ENCODE results near the gene DDN. TPM values are rescaled to one million over a fixed set of nuclear protein-coding genes. Genes with fewer than 3 reads are reported as not detected.

The DDN gene
- polyA plus RNA-seq, 1 of the 3 experiments (the other 2 are of a cell fraction): 0.20 TPM

DNA sequence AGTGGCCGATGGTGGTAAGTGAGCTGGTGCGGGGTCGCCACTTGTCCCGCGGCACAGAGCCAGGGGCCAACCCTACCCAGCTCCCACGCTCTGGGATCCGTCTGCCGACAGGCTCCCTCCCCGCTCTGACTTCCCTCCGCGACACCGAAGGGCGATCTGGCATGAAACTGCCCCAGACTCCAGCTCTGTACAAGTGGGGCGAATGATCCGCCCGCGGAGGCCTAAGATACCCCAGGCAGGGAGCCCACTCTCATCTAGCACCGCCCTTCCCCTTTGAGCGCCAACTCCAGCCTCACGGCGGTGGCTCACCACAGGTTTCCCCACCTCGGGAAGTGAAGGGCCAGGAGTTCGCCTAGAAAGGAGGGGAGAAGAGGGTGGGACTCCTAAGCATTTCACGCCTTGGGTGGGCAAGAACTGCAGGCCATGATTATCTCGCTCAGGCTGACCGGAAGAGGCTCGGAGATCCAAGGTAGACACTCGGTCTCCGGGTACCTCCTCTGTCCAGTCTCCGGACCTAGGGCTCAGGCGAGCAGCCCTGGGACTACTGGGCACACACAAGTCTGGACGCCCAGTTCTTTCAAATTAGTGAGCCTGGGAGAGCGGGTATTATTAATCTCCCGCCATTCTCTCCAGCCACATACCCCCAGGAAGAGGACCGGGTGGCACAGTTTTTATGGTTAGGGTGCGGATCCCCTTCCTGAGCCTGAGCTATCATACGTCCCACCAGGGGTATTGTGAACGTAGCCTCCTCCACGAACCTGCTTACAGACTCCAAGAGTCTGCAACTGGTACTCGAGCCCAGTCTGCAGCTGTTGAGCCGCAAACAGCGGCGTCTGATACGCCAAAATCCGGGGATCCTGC is 20.2 kb downstream of the DDN start:
- TF ChIP-seq SIN3A (IDR thresholded peaks at IDR 0.05; ENCODE audit: borderline replicate concordance, low read depth, low read length): no peak
- TF ChIP-seq PBX3 (IDR thresholded peaks at IDR 0.05): no peak
- no peak for TF ChIP-seq NFIC (IDR thresholded peaks at IDR 0.05; ENCODE audit: borderline replicate concordance)
- no peak for TF ChIP-seq USF2 (IDR thresholded peaks at IDR 0.05; ENCODE audit: borderline replicate concordance, low read depth, low read length)
- TF ChIP-seq TAF1 (IDR thresholded peaks at IDR 0.05; ENCODE audit: borderline replicate concordance, low read depth, low read length): no peak
- TF ChIP-seq GATA2 (CRISPR knock-in tag; IDR thresholded peaks at IDR 0.05): no peak
- no peak for TF ChIP-seq RXRA (IDR thresholded peaks at IDR 0.05; ENCODE audit: borderline replicate concordance, low read depth)
- no peak for TF ChIP-seq NRF1 (IDR thresholded peaks at IDR 0.05; ENCODE audit: low read depth, low read length)
- TF ChIP-seq CHD2 (IDR thresholded peaks at IDR 0.05; ENCODE audit: low read length, partially characterized antibody): no peak
- TF ChIP-seq, protein P1, sequence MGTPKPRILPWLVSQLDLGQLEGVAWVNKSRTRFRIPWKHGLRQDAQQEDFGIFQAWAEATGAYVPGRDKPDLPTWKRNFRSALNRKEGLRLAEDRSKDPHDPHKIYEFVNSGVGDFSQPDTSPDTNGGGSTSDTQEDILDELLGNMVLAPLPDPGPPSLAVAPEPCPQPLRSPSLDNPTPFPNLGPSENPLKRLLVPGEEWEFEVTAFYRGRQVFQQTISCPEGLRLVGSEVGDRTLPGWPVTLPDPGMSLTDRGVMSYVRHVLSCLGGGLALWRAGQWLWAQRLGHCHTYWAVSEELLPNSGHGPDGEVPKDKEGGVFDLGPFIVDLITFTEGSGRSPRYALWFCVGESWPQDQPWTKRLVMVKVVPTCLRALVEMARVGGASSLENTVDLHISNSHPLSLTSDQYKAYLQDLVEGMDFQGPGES (IDR thresholded peaks at IDR 0.05; ENCODE audit: low read depth, low read length): no peak
- no peak for TF ChIP-seq YY1 (IDR thresholded peaks at IDR 0.05; ENCODE audit: low read depth)
- H3K4me3 ChIP-seq (ENCODE audit: low read depth in 2 of 2, low read length in 1 of 2): peak overlapping the region; percentile 7 to 32; a peak in 2 of 4 replicates
- H3K9ac ChIP-seq: no peak overlapping the region
- no peak overlapping the region for H3K27ac ChIP-seq (ENCODE audit: low read depth in 2 of 2, low read length in 1 of 2)
- no peaks in the 10 kb centered on the region for H3K79me2 ChIP-seq (ENCODE audit: insufficient read depth)
- H3F3A ChIP-seq (replicated peaks; ENCODE audit: insufficient read depth): no peaks in the 10 kb centered on the region
- H3K9me3 ChIP-seq: no peaks in the 10 kb centered on the region
- no peak for DNase-seq
- H3K4me2 ChIP-seq: peak overlapping the region; percentile 65
- H3K27me3 ChIP-seq (ENCODE audit: insufficient read depth): peaks cover 69% of the 10 kb centered on the region
- H3K4me1 ChIP-seq (ENCODE audit: control insufficient read depth in 1 of 2, insufficient read depth in 2 of 2, low read depth in 1 of 2, low read length in 1 of 2): peaks cover 0 to 26% of the 10 kb centered on the region in 2 experiments; a peak in 1 of 4 replicates
- H2AFZ ChIP-seq (ENCODE audit: low read depth): no peak overlapping the region; the same call in 1 of the 2 replicates
- no peaks in the 10 kb centered on the region for H3K36me3 ChIP-seq (replicated peaks in 1 of 2; ENCODE audit: control insufficient read depth in 1 of 2, insufficient read depth in 2 of 2, low read length in 1 of 2)
- CTCF ChIA-PET: interaction anchor here (0.7 to 33.0 kb wide), 24 partner anchors 4 to 183 kb away, joined by 3 to 935 read pairs (median 6); partner anchors contain the start of genes ARF3, DDN, DDX23 and WNT1
- no peaks in the 10 kb centered on the region for H4K20me1 ChIP-seq (ENCODE audit: insufficient read depth)
- WGBS (ENCODE audit: low lambda C conversion rate): 15% methylated on average over 30 of the region's 45 CpGs
- POLR2A ChIA-PET: no interaction called here
- H3K9me2 ChIP-seq: no peaks in the 10 kb centered on the region

- TF ChIP-seq, protein P2, sequence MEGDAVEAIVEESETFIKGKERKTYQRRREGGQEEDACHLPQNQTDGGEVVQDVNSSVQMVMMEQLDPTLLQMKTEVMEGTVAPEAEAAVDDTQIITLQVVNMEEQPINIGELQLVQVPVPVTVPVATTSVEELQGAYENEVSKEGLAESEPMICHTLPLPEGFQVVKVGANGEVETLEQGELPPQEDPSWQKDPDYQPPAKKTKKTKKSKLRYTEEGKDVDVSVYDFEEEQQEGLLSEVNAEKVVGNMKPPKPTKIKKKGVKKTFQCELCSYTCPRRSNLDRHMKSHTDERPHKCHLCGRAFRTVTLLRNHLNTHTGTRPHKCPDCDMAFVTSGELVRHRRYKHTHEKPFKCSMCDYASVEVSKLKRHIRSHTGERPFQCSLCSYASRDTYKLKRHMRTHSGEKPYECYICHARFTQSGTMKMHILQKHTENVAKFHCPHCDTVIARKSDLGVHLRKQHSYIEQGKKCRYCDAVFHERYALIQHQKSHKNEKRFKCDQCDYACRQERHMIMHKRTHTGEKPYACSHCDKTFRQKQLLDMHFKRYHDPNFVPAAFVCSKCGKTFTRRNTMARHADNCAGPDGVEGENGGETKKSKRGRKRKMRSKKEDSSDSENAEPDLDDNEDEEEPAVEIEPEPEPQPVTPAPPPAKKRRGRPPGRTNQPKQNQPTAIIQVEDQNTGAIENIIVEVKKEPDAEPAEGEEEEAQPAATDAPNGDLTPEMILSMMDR (IDR thresholded peaks at IDR 0.05): peak; percentile 31; the same call in 1 of the 2 replicates
- no peak for TF ChIP-seq SMC3 (IDR thresholded peaks at IDR 0.05; ENCODE audit: low read depth, low read length)
- peak; percentile 68 for DNase-seq
- H3K4me1 ChIP-seq (ENCODE audit: control insufficient read depth in 1 of 2, insufficient read depth in 2 of 2, low read depth in 1 of 2, low read length in 1 of 2): peaks cover 0 to 26% of the 10 kb centered on the region in 2 experiments; a peak in 1 of 4 replicates
- H3K27ac ChIP-seq (ENCODE audit: low read depth in 2 of 2, low read length in 1 of 2): no peak within 1 kb of the TSS
- H3K4me2 ChIP-seq: peak within 1 kb of the TSS; percentile 65; the same call in 1 of the 2 replicates
- peak within 1 kb of the TSS in 1 of 2 experiments; percentile 32; a peak in 2 of 4 replicates for H3K4me3 ChIP-seq (ENCODE audit: low read depth in 2 of 2, low read length in 1 of 2)
- WGBS (ENCODE audit: low lambda C conversion rate): 6% methylated on average over 10 of the region's 45 CpGs
- H3F3A ChIP-seq (replicated peaks; ENCODE audit: insufficient read depth): peaks cover 3% of the 10 kb centered on the region
- CTCF ChIA-PET: interaction anchor here (0.6 to 33.0 kb wide), 37 partner anchors 3 to 878 kb away, joined by 3 to 935 read pairs (median 5); partner anchors contain the start of genes ARF3, DDN, DDX23 and FKBP11
- H3K79me2 ChIP-seq (ENCODE audit: insufficient read depth): no peaks in the 10 kb centered on the region
- POLR2A ChIA-PET: no interaction called here
- H3K27me3 ChIP-seq (ENCODE audit: insufficient read depth): peaks cover 68% of the 10 kb centered on the region
- H3K9ac ChIP-seq: no peak within 1 kb of the TSS
- no peak within 1 kb of the TSS for H2AFZ ChIP-seq (ENCODE audit: low read depth)
- H3K36me3 ChIP-seq (replicated peaks in 1 of 2; ENCODE audit: control insufficient read depth in 1 of 2, insufficient read depth in 2 of 2, low read length in 1 of 2): no peaks in the 10 kb centered on the region
- H4K20me1 ChIP-seq (ENCODE audit: insufficient read depth): no peaks in the 10 kb centered on the region
- H3K9me2 ChIP-seq: no peaks in the 10 kb centered on the region
- no peaks in the 10 kb centered on the region for H3K9me3 ChIP-seq
Measured at GRCh38 chr12:48978291-48978740, 20.9 kb downstream of the DDN start, which contains the start of gene WNT1. Gene WNT1, plus strand, starts transcription at chr12:48978322. Its CDS starts 329 bp downstream, at chr12:48978651.
